IPS DF 6.9 (cell line): ENCODE data around the gene PCDHB14.
A peak's percentile ranks its signal among the peaks of the same experiment; 100 is the strongest.
"Not testable (repeated sequence)": the region's sequence is repeated elsewhere in the genome, so short reads cannot be mapped to it uniquely, and the experiment has no call there.

Source experiments
- DNase-seq: peaks from one replicate; pipeline ENCODE4 v3.0.0-alpha.2; 2013; ENCODE audit warnings: low read depth, low spot score
- H3K27ac ChIP-seq: one replicate; pipeline ENCODE4 v1.5.1; 2013; ENCODE audit warnings: low read length, control low read depth
- H3K27me3 ChIP-seq: 2 replicates; pipeline ENCODE4 v1.6.1; 2013; ENCODE audit warnings: mild to moderate bottlenecking, low read length; ENCODE audit not compliant: control insufficient read depth, insufficient read depth
- H3K36me3 ChIP-seq: 2 replicates; pipeline ENCODE4 v1.6.1; 2013; ENCODE audit warnings: low read length; ENCODE audit not compliant: control insufficient read depth, insufficient read depth
- H3K4me1 ChIP-seq: 2 replicates; pipeline ENCODE4 v1.6.1; 2013; ENCODE audit warnings: low read length; ENCODE audit not compliant: control insufficient read depth, insufficient read depth
- H3K4me3 ChIP-seq: 2 replicates; pipeline ENCODE4 v1.5.1; 2013; ENCODE audit warnings: mild to moderate bottlenecking, low read length
- H3K9me3 ChIP-seq: 2 replicates; pipeline ENCODE4 v1.6.1; 2013; ENCODE audit warnings: low read length, inconsistent platforms; ENCODE audit not compliant: control insufficient read depth, insufficient read depth
- WGBS: extraction: QIAGEN DNeasy Blood & Tissue Kit; methylation state at CpG from one replicate; pipeline ENCODE4 v1.1.7; 2013; ENCODE audit warnings: mixed read lengths, missing lambda C conversion rate; ENCODE audit not compliant: insufficient read length, insufficient coverage; 5-methylcytosine and 5-hydroxymethylcytosine counted together

PCDHB14 gene

GRCh38 chr5:141223112-141223783 is at the start of gene PCDHB14:
Gene PCDHB14 (plus strand): TSS chr5:141223343. CDS start chr5:141223506, 163 bp downstream.
- WGBS, result no CpG with 5 or more reads among the region's 15 CpGs
- Histone ChIP-seq H3K36me3 (no peaks in the 10 kb centered on the region), H3K4me1 (no peaks in the 10 kb centered on the region), H3K9me3 (no peaks in the 10 kb centered on the region), H3K27me3 (no peaks in the 10 kb centered on the region), H3K27ac (no peak within 1 kb of the TSS), H3K4me3 (no peak within 1 kb of the TSS; the same call in 1 of the 2 replicates)
- no peak for DNase-seq

- DNase-seq, H3K4me3 ChIP-seq, H3K4me1 ChIP-seq, H3K36me3 ChIP-seq, H3K27me3 ChIP-seq, H3K9me3 ChIP-seq, H3K27ac ChIP-seq: not testable (repeated sequence)
- WGBS, result no CpG with 5 or more reads among the region's 79 CpGs
Measured at GRCh38 chr5:141174291-141175104, 48.6 kb upstream of the PCDHB14 start.

GRCh38 chr5:141175933-141176332 is 47.2 kb upstream of the PCDHB14 start:
- Histone ChIP-seq H3K4me3 (no peak overlapping the region), H3K9me3 (no peaks in the 10 kb centered on the region), H3K27me3 (no peaks in the 10 kb centered on the region), H3K4me1 (no peaks in the 10 kb centered on the region), H3K27ac (no peak overlapping the region), H3K36me3 (no peaks in the 10 kb centered on the region)
- no CpG with 5 or more reads among the region's 1 CpG for WGBS
- DNase-seq, result no peak

- H3K4me1 ChIP-seq, H3K27ac ChIP-seq, H3K4me3 ChIP-seq, H3K27me3 ChIP-seq, H3K36me3 ChIP-seq, DNase-seq, H3K9me3 ChIP-seq: not testable (repeated sequence)
- WGBS, result no CpG with 5 or more reads among the region's 18 CpGs
Measured at GRCh38 chr5:141177577-141178191, 45.5 kb upstream of the PCDHB14 start, which contains the start of gene PCDHB8. Gene PCDHB8 (plus strand): TSS chr5:141177790. CDS start chr5:141178035, 245 bp downstream.

- not testable (repeated sequence) for H3K27ac ChIP-seq, DNase-seq, H3K4me1 ChIP-seq, H3K27me3 ChIP-seq, H3K4me3 ChIP-seq, H3K9me3 ChIP-seq, H3K36me3 ChIP-seq
- no CpG with 5 or more reads among the region's 39 CpGs for WGBS
Measured at GRCh38 chr5:141179371-141179770, 43.8 kb upstream of the PCDHB14 start.

GRCh38 chr5:141179876-141180275 is 43.3 kb upstream of the PCDHB14 start:
- not testable (repeated sequence) for H3K27me3 ChIP-seq
- WGBS, result no CpG with 5 or more reads among the region's 32 CpGs

GRCh38 chr5:141180313-141180712 is 42.8 kb upstream of the PCDHB14 start:
- no peak overlapping the region for H3K4me3 ChIP-seq
- no peak overlapping the region for H3K27ac ChIP-seq
- no peaks in the 10 kb centered on the region for H3K4me1 ChIP-seq
- no peaks in the 10 kb centered on the region for H3K36me3 ChIP-seq
- no peaks in the 10 kb centered on the region; the same call in 1 of the 2 replicates for H3K9me3 ChIP-seq
- no peak for DNase-seq
- H3K27me3 ChIP-seq, result no peaks in the 10 kb centered on the region
- no CpG with 5 or more reads among the region's 1 CpG for WGBS

More at GRCh38 chr5:141179876-141180275, 43.3 kb upstream of the PCDHB14 start:
- H3K9me3 ChIP-seq, H3K4me1 ChIP-seq, DNase-seq, H3K36me3 ChIP-seq, H3K27ac ChIP-seq, H3K4me3 ChIP-seq: not testable (repeated sequence)

- Histone ChIP-seq H3K36me3 (no peaks in the 10 kb centered on the region), H3K27me3 (no peaks in the 10 kb centered on the region), H3K4me3 (no peak within 1 kb of the TSS), H3K27ac (no peak within 1 kb of the TSS), H3K9me3 (no peaks in the 10 kb centered on the region; the same call in 1 of the 2 replicates), H3K4me1 (no peaks in the 10 kb centered on the region)
- WGBS, result no CpG with 5 or more reads among the region's 13 CpGs
- DNase-seq, result peak; percentile 50
Measured at GRCh38 chr5:141182248-141182647, 40.9 kb upstream of the PCDHB14 start, which contains the start of gene PCDHB16. Gene PCDHB16 (plus strand): TSS chr5:141182387. CDS start chr5:141182560, 173 bp downstream.

- H3K27ac ChIP-seq, H3K9me3 ChIP-seq, DNase-seq, H3K27me3 ChIP-seq, H3K4me1 ChIP-seq, H3K4me3 ChIP-seq, H3K36me3 ChIP-seq: not testable (repeated sequence)
- no CpG with 5 or more reads among the region's 69 CpGs for WGBS
Measured at GRCh38 chr5:141184117-141184855, 38.9 kb upstream of the PCDHB14 start.
